GM23338 (cell line): ENCODE data around the gene YPEL5. TPM values are rescaled to one million over a fixed set of nuclear protein-coding genes. Genes with fewer than 3 reads are reported as not detected.

Source experiments
- ATAC-seq: fragments of 200-7000 bp; cut with Tn5 transposase; 3 replicates; pipeline ENCODE4 v1.9.1; 2020
- DNase-seq: peaks from one replicate; pipeline ENCODE4 v3.0.0-alpha.2; 2015; ENCODE audit warnings: low spot score
- H2AFZ ChIP-seq: fragments of 200-600 bp; sonication (generic); 2 replicates; pipeline ENCODE4 v1.8.0; 2016; ENCODE audit warnings: antibody characterized with exemption, mild to moderate bottlenecking, moderate library complexity
- H3F3A ChIP-seq: fragments of 200-600 bp; sonication (generic); replicated peaks from 2 replicates; pipeline ENCODE4 v1.8.0; 2017; ENCODE audit warnings: antibody characterized with exemption, mixed run types, low read depth
- H3K27ac ChIP-seq: fragments of 200-600 bp; sonication (generic); 2 replicates; pipeline ENCODE4 v1.6.1; 2016; ENCODE audit warnings: low read depth
- H3K27me3 ChIP-seq: fragments of 200-600 bp; sonication (generic); 2 replicates; pipeline ENCODE4 v1.8.0; 2016; ENCODE audit warnings: mild to moderate bottlenecking, mixed run types, moderate library complexity; ENCODE audit not compliant: insufficient read depth
- H3K36me3 ChIP-seq: fragments of 200-600 bp; sonication (generic); 2 replicates; pipeline ENCODE4 v1.8.0; 2016; ENCODE audit warnings: mild to moderate bottlenecking; ENCODE audit not compliant: insufficient read depth
- H3K4me1 ChIP-seq: fragments of 200-600 bp; sonication (generic); 2 replicates; pipeline ENCODE4 v1.8.0; 2016; ENCODE audit warnings: mild to moderate bottlenecking, moderate library complexity; ENCODE audit not compliant: insufficient read depth
- H3K4me2 ChIP-seq: fragments of 200-600 bp; sonication (generic); 2 replicates; pipeline ENCODE4 v1.7.1; 2017; ENCODE audit warnings: mixed run types
- H3K4me3 ChIP-seq: fragments of 200-600 bp; sonication (generic); 2 replicates; pipeline ENCODE4 v1.6.1; 2016; ENCODE audit warnings: mixed run types
- H3K79me2 ChIP-seq: fragments of 200-600 bp; sonication (generic); replicated peaks from 2 replicates; pipeline ENCODE4 v1.8.0; 2017; ENCODE audit warnings: mild to moderate bottlenecking; ENCODE audit not compliant: insufficient read depth
- H3K9me2 ChIP-seq: fragments of 200-600 bp; sonication (generic); 2 replicates; pipeline ENCODE4 v1.8.0; 2017; ENCODE audit not compliant: insufficient read depth
- H4K20me1 ChIP-seq: fragments of 200-600 bp; sonication (generic); replicated peaks from 2 replicates; pipeline ENCODE4 v1.8.0; 2017; ENCODE audit warnings: mild to moderate bottlenecking; ENCODE audit not compliant: insufficient read depth
- H3K27ac Mint-ChIP-seq: 2 replicates; pipeline ENCODE4 v1.8.0; 2020; ENCODE audit warnings: inconsistent platforms, mild to moderate bottlenecking, moderate library complexity, mixed read lengths
- H3K27me3 Mint-ChIP-seq: 3 replicates; pipeline ENCODE4 v1.8.0; 2022; ENCODE audit warnings: low read depth, mild to moderate bottlenecking, moderate library complexity, mixed read lengths, inconsistent platforms; ENCODE audit not compliant: insufficient read depth, poor library complexity
- H3K36me3 Mint-ChIP-seq: 3 replicates; pipeline ENCODE4 v1.8.0; 2021; ENCODE audit warnings: low read depth, mild to moderate bottlenecking, inconsistent platforms, moderate library complexity, mixed read lengths
- H3K4me1 Mint-ChIP-seq: 3 replicates; pipeline ENCODE4 v1.8.0; 2020; ENCODE audit warnings: mild to moderate bottlenecking, inconsistent platforms, mixed read lengths
- H3K4me3 Mint-ChIP-seq: 3 replicates; pipeline ENCODE4 v1.8.0; 2021; ENCODE audit warnings: moderate library complexity, mild to moderate bottlenecking, inconsistent platforms, mixed read lengths
- H3K9me3 Mint-ChIP-seq: 3 replicates; pipeline ENCODE4 v1.8.0; 2020; ENCODE audit warnings: moderate library complexity, mild to moderate bottlenecking, inconsistent platforms, mixed read lengths
- CREB1 ChIP-seq: fragments of 250-450 bp; sonication (Bioruptor Pico); IDR thresholded peaks from 2 replicates; pipeline ENCODE4 v1.5.0; 2020; ENCODE audit warnings: low read depth, mild to moderate bottlenecking, moderate library complexity
- CTCF ChIP-seq, 2 experiments: fragments of 200-600 bp in 1 of 2; sonication (generic) in 1 of 2; conservative IDR thresholded peaks; 2 replicates each; pipeline versions ENCODE4 v1.5.1 to v1.6.1; 2016 to 2017; ENCODE audit warnings: antibody characterized with exemption in 2 of 2, low read depth in 2 of 2, mild to moderate bottlenecking in 2 of 2, moderate library complexity in 1 of 2
- ETS1 ChIP-seq: IDR thresholded peaks from 2 replicates; pipeline ENCODE4 v1.6.1; 2016; ENCODE audit warnings: antibody characterized with exemption
- EZH2phosphoT487 ChIP-seq: fragments of 200-600 bp; sonication (generic); IDR thresholded peaks from one replicate; pipeline ENCODE4 v1.8.1; 2018; ENCODE audit warnings: antibody characterized with exemption; ENCODE audit not compliant: unreplicated experiment
- JUNB ChIP-seq: IDR thresholded peaks from one replicate; pipeline ENCODE4 v1.6.1; 2016; ENCODE audit warnings: antibody characterized with exemption; ENCODE audit not compliant: unreplicated experiment
- NANOG ChIP-seq: IDR thresholded peaks from 2 replicates; pipeline ENCODE4 v1.6.1; 2016; ENCODE audit warnings: antibody characterized with exemption, borderline replicate concordance
- REST ChIP-seq: IDR thresholded peaks from one replicate; pipeline ENCODE4 v1.6.1; 2018; ENCODE audit warnings: antibody characterized with exemption; ENCODE audit not compliant: unreplicated experiment
- ZNF114 ChIP-seq: fragments of 250-450 bp; sonication (Bioruptor Pico); IDR thresholded peaks from 2 replicates; pipeline ENCODE4 v1.5.0; 2020; ENCODE audit warnings: mild to moderate bottlenecking, moderate library complexity
- ZNF331 ChIP-seq: fragments of 250-450 bp; sonication (Bioruptor Pico); IDR thresholded peaks from 2 replicates; pipeline ENCODE4 v1.5.0; 2020; ENCODE audit warnings: low read depth, mild to moderate bottlenecking, moderate library complexity
- ZNF462 ChIP-seq: fragments of 250-450 bp; sonication (Bioruptor Pico); IDR thresholded peaks from 2 replicates; pipeline ENCODE4 v1.5.0; 2020; ENCODE audit warnings: mild to moderate bottlenecking, moderate library complexity
- polyA plus RNA-seq: library from polyadenylated mRNA; unstranded; fragments of >200 nt; fragmentation: Nextera tagmentation; extraction: Ambion mirVana; gene quantifications from 2 replicates; pipeline ENCODE4 v1.2.1, GENCODE V29; 2016
- total RNA-seq: library from RNA; depleted of rRNA; stranded (reverse); fragments of >200 nt; shearing (Covaris generic); gene quantifications from 2 replicates; pipeline ENCODE4 v1.2.3, GENCODE V29; 2014

YPEL5 gene
- total and polyA plus RNA-seq, 2 experiments from 2014 or later, result 24.9 to 31.1 TPM

GRCh38 chr2:30191819-30192271 lies 45.0 kb downstream of the YPEL5 start:
- Mint-ChIP-seq H3K27ac (no peak overlapping the region), H3K4me1 (peaks cover 12% of the 10 kb centered on the region), H3K4me3 (no peak overlapping the region), H3K27me3 (peaks cover 4% of the 10 kb centered on the region), H3K36me3 (peaks cover 10% of the 10 kb centered on the region), H3K9me3 (peaks cover 18% of the 10 kb centered on the region; the same call in 2 of the 3 replicates)
- Histone ChIP-seq H3K4me1 (no peaks in the 10 kb centered on the region), H3K4me3 (no peak overlapping the region), H3K9me2 (peaks cover 13% of the 10 kb centered on the region; the same call in 1 of the 2 replicates), H3K4me2 (no peak overlapping the region), H3F3A (no peaks in the 10 kb centered on the region), H3K36me3 (no peaks in the 10 kb centered on the region), H3K27ac (no peak overlapping the region), H3K27me3 (no peaks in the 10 kb centered on the region), H2AFZ (peak overlapping the region; percentile 28; the same call in 1 of the 2 replicates), H3K79me2 (no peaks in the 10 kb centered on the region), H4K20me1 (no peaks in the 10 kb centered on the region)
- ATAC-seq, result no peak
- DNase-seq, result no peak
- no peak for TF ChIP-seq CREB1
- no peak for TF ChIP-seq ZNF331 (CRISPR knock-in tag)
- TF ChIP-seq EZH2phosphoT487, result no peak
- no peak for TF ChIP-seq REST
- no peak for TF ChIP-seq CTCF (conservative IDR thresholded peaks at IDR 0.05; ENCODE audit: low read depth in 2 of 2)
- TF ChIP-seq NANOG, result no peak
- TF ChIP-seq JUNB, result no peak
- no peak for TF ChIP-seq ETS1
- no peak for TF ChIP-seq ZNF114 (CRISPR knock-in tag)

GRCh38 chr2:30192314-30192713 lies 45.5 kb downstream of the YPEL5 start:
- H4K20me1 ChIP-seq, result no peaks in the 10 kb centered on the region
- DNase-seq, result no peak
- H3K4me3 Mint-ChIP-seq, result no peak overlapping the region
- H3K27ac Mint-ChIP-seq, result no peak overlapping the region
- no peaks in the 10 kb centered on the region for H3K4me1 ChIP-seq
- no peaks in the 10 kb centered on the region for H3K79me2 ChIP-seq
- no peak overlapping the region for H3K27ac ChIP-seq
- no peak for ATAC-seq
- no peak overlapping the region for H3K4me2 ChIP-seq
- no peaks in the 10 kb centered on the region for H3F3A ChIP-seq
- peaks cover 12% of the 10 kb centered on the region for H3K4me1 Mint-ChIP-seq
- no peaks in the 10 kb centered on the region for H3K36me3 ChIP-seq
- H3K4me3 ChIP-seq, result no peak overlapping the region
- no peak overlapping the region; the same call in 1 of the 2 replicates for H2AFZ ChIP-seq
- peaks cover 10% of the 10 kb centered on the region for H3K36me3 Mint-ChIP-seq
- H3K9me3 Mint-ChIP-seq, result peaks cover 18% of the 10 kb centered on the region; the same call in 2 of the 3 replicates
- H3K9me2 ChIP-seq, result peaks cover 13% of the 10 kb centered on the region; the same call in 1 of the 2 replicates
- H3K27me3 ChIP-seq, result no peaks in the 10 kb centered on the region
- peaks cover 4% of the 10 kb centered on the region for H3K27me3 Mint-ChIP-seq
- TF ChIP-seq ZNF114 (CRISPR knock-in tag), result no peak
- TF ChIP-seq ZNF462 (CRISPR knock-in tag), result no peak
